HepG2 (cell line): ENCODE results near the gene STAP1. TPM values are rescaled to one million over a fixed set of nuclear protein-coding genes. Genes with fewer than 3 reads are reported as not detected.

Source experiments
- ATF7-NPFF ChIP-seq: sonication (generic); formaldehyde crosslinking; IDR thresholded peaks from 2 replicates; pipeline ENCODE4 v1.8.1; 2023; ENCODE audit warnings: mild to moderate bottlenecking, low read depth, missing genetic modification reagents, moderate library complexity
- ATM ChIP-seq: fragments of 450-650 bp; IDR thresholded peaks from 2 replicates; pipeline ENCODE4 v1.7.1; 2017; ENCODE audit warnings: mild to moderate bottlenecking, borderline replicate concordance
- CCAR2 ChIP-seq: fragments of 200-400 bp; formaldehyde crosslinking; optimal IDR thresholded peaks from 2 replicates; pipeline ENCODE3; 2018; ENCODE audit warnings: low read depth, mild to moderate bottlenecking, low read length, moderate library complexity
- FOXK1 ChIP-seq: sonication (generic); formaldehyde crosslinking; IDR thresholded peaks from 2 replicates; pipeline ENCODE4 v1.4.0; 2020; ENCODE audit warnings: low read depth, missing genetic modification reagents, borderline replicate concordance
- FOXO1 ChIP-seq: sonication (generic); formaldehyde crosslinking; IDR thresholded peaks from 2 replicates; pipeline ENCODE4 v1.4.0; 2020; ENCODE audit warnings: missing genetic modification reagents
- JARID2 ChIP-seq: sonication (generic); formaldehyde crosslinking; IDR thresholded peaks from 2 replicates; pipeline ENCODE4 v1.8.1; 2023; ENCODE audit warnings: missing genetic modification reagents, inconsistent platforms; ENCODE audit not compliant: insufficient replicate concordance
- MEF2D ChIP-seq: sonication (generic); formaldehyde crosslinking; IDR thresholded peaks from 2 replicates; pipeline ENCODE4 v1.5.1; 2020; ENCODE audit warnings: mild to moderate bottlenecking, missing genetic modification reagents
- POGZ ChIP-seq: sonication (generic); formaldehyde crosslinking; IDR thresholded peaks from 2 replicates; pipeline ENCODE4 v1.4.0; 2020; ENCODE audit warnings: mild to moderate bottlenecking, missing genetic modification reagents
- RAD21 ChIP-seq: fragments of 450-650 bp; formaldehyde crosslinking; IDR thresholded peaks from 2 replicates; pipeline ENCODE4 v1.5.0; 2020; ENCODE audit warnings: mild to moderate bottlenecking
- REPIN1 ChIP-seq: sonication (generic); formaldehyde crosslinking; IDR thresholded peaks from 2 replicates; pipeline ENCODE4 v1.8.0; 2022; ENCODE audit warnings: missing genetic modification reagents, low read depth, mild to moderate bottlenecking, borderline replicate concordance
- SAFB2 ChIP-seq: sonication (generic); formaldehyde crosslinking; IDR thresholded peaks from 2 replicates; pipeline ENCODE4 v1.5.1; 2020; ENCODE audit warnings: missing genetic modification reagents, low read depth, mild to moderate bottlenecking, borderline replicate concordance
- SIN3A ChIP-seq: IDR thresholded peaks from 2 replicates; pipeline ENCODE4 v1.6.1; 2011; ENCODE audit warnings: low read depth, mild to moderate bottlenecking, control low read depth, low read length, borderline replicate concordance
- SMAD9 ChIP-seq: sonication (generic); formaldehyde crosslinking; IDR thresholded peaks from 2 replicates; pipeline ENCODE4 v1.5.1; 2020; ENCODE audit warnings: mild to moderate bottlenecking, missing genetic modification reagents
- ZBTB7A ChIP-seq: sonication (generic); formaldehyde crosslinking; IDR thresholded peaks from 2 replicates; pipeline ENCODE4 v1.8.0; 2022; ENCODE audit warnings: mild to moderate bottlenecking, missing genetic modification reagents
- ZFAT ChIP-seq: sonication (generic); formaldehyde crosslinking; conservative IDR thresholded peaks from 2 replicates; pipeline ENCODE4 v1.8.1; 2023; ENCODE audit warnings: missing genetic modification reagents, inconsistent platforms
- ZNF235 ChIP-seq: sonication (generic); formaldehyde crosslinking; IDR thresholded peaks from 2 replicates; pipeline ENCODE4 v1.8.1; 2023; ENCODE audit warnings: mild to moderate bottlenecking, missing genetic modification reagents, borderline replicate concordance
- ZNF260 ChIP-seq: sonication (generic); formaldehyde crosslinking; IDR thresholded peaks from 2 replicates; pipeline ENCODE4 v1.4.0; 2020; ENCODE audit warnings: missing genetic modification reagents, low read depth, mild to moderate bottlenecking, borderline replicate concordance
- ZNF292 ChIP-seq: sonication (generic); formaldehyde crosslinking; IDR thresholded peaks from 2 replicates; pipeline ENCODE4 v1.8.1; 2022; ENCODE audit warnings: mild to moderate bottlenecking, low read depth, missing genetic modification reagents, borderline replicate concordance
- ZNF350 ChIP-seq: sonication (generic); formaldehyde crosslinking; IDR thresholded peaks from 2 replicates; pipeline ENCODE4 v1.4.0; 2020; ENCODE audit warnings: mild to moderate bottlenecking, low read depth, missing genetic modification reagents, borderline replicate concordance
- ZNF530 ChIP-seq: sonication (generic); formaldehyde crosslinking; IDR thresholded peaks from 2 replicates; pipeline ENCODE4 v1.5.0; 2020; ENCODE audit warnings: low read depth, mild to moderate bottlenecking, missing genetic modification reagents
- ZNF670 ChIP-seq: sonication (generic); formaldehyde crosslinking; IDR thresholded peaks from 2 replicates; pipeline ENCODE4 v1.8.0; 2022; ENCODE audit warnings: mild to moderate bottlenecking, missing genetic modification reagents, borderline replicate concordance
- ZNF761 ChIP-seq: sonication (generic); formaldehyde crosslinking; conservative IDR thresholded peaks from 2 replicates; pipeline ENCODE4 v1.4.0; 2020; ENCODE audit warnings: mild to moderate bottlenecking, missing genetic modification reagents
- ZNF768 ChIP-seq: sonication (generic); formaldehyde crosslinking; IDR thresholded peaks from 2 replicates; pipeline ENCODE4 v1.4.0; 2020; ENCODE audit warnings: missing genetic modification reagents
- polyA plus RNA-seq, 8 experiments: library from polyadenylated mRNA; depleted of rRNA in 3 of 8; stranded (reverse) in 7 of 8; unstranded in 1 of 8; fragments of >200 nt; fragmentation: Illumina TruSeq in 4 of 8; extraction: Trizol in 4 of 8; gene quantifications; 2 replicates each; pipeline versions ENCODE4 v1.2.1 to v1.2.3, GENCODE V29; 2011 to 2016; ENCODE audit warnings: low read depth in 4 of 8, missing spikeins in 1 of 8, mixed read lengths in 1 of 8; ENCODE audit not compliant: insufficient read depth in 1 of 8
- total RNA-seq, 5 experiments: library from RNA; depleted of rRNA; stranded (reverse); fragments of >200 nt; fragmentation: Illumina TruSeq; extraction: Trizol; gene quantifications; 2 replicates each; pipeline ENCODE4 v1.2.3, GENCODE V29; 2016; ENCODE audit warnings: low read depth in 1 of 5
- TF ChIP-seq, protein P1 (sequence below): IDR thresholded peaks from 2 replicates; pipeline ENCODE4 v1.6.1; 2016
- TF ChIP-seq, protein P2 (sequence below): sonication (generic); formaldehyde crosslinking; IDR thresholded peaks from 2 replicates; pipeline ENCODE4 v1.8.1; 2023; ENCODE audit warnings: mild to moderate bottlenecking, moderate library complexity, missing genetic modification reagents
- TF ChIP-seq, protein P3 (sequence below): sonication (generic); formaldehyde crosslinking; conservative IDR thresholded peaks from 2 replicates; pipeline ENCODE4 v1.8.0; 2022; ENCODE audit warnings: mild to moderate bottlenecking, moderate library complexity, missing genetic modification reagents

The STAP1 gene
- total and polyA plus RNA-seq, 2 of the 13 experiments (the other 11 are each of a cell fraction or from before 2014, with no cell fraction given) = not detected

DNA sequence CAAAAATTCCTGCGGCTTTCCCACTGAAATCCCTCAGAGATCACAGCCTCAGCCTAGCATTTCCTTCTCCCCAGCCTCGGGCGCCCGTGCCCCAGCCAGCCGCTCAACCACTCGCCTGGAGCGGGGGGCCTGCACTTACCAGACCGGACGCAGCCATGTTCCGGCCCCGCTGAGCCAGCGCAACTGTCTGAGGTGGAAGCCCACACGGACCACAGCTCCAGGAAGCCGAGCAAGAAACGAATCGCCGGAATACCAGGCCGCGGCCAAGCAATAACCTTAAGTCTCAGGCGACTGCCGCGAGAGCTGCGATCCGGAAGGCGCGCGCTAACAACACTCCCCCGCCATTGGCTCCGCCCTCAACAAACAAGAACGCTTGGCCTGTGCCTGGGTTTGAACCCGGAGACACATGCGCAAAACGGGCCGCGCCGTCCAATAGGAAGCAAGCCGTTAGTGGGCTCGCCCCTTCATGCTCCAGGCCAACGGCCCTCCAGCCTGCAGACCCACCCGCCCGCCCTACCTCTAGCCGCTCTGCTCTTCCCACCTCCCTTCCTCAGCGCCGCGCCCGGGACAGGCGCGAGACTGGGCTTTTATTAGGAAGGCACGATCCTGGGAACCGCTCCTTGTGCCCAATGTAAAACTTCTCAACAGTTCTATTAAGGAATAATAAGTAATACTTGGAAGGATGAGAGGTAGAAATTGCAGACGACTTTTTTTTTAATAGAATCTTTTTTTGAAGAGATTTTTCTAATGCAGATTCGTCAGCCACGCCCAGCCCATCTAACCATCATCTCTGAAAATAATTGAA is 13.1 kb upstream of the STAP1 start, which contains the start of gene CENPC (continued):
- TF ChIP-seq, protein P1, sequence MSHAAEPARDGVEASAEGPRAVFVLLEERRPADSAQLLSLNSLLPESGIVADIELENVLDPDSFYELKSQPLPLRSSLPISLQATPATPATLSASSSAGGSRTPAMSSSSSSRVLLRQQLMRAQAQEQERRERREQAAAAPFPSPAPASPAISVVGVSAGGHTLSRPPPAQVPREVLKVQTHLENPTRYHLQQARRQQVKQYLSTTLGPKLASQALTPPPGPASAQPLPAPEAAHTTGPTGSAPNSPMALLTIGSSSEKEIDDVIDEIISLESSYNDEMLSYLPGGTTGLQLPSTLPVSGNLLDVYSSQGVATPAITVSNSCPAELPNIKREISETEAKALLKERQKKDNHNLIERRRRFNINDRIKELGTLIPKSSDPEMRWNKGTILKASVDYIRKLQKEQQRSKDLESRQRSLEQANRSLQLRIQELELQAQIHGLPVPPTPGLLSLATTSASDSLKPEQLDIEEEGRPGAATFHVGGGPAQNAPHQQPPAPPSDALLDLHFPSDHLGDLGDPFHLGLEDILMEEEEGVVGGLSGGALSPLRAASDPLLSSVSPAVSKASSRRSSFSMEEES (CRISPR knock-in tag) = no peak
- TF ChIP-seq ZFAT (peak; percentile 93), CCAR2 (no peak), POGZ (CRISPR knock-in tag) (peak; percentile 96), ZNF235 (no peak), ZNF768 (peak; percentile 61; the same call in 1 of the 2 replicates), ZNF530 (no peak), ZNF292 (CRISPR knock-in tag) (peak; percentile 84), REPIN1 (CRISPR knock-in tag) (peak; percentile 80; the same call in 1 of the 2 replicates), ZNF670 (no peak), SAFB2 (CRISPR knock-in tag) (no peak), ZNF260 (CRISPR knock-in tag) (no peak), RAD21 (no peak), ZNF761 (CRISPR knock-in tag) (no peak), FOXO1 (CRISPR knock-in tag) (peak; percentile 51; the same call in 1 of the 2 replicates), SIN3A (peak; percentile 74), ZNF350 (peak; percentile 74; the same call in 1 of the 2 replicates), ATM (no peak), MEF2D (CRISPR knock-in tag) (peak; percentile 78; the same call in 1 of the 2 replicates), ATF7-NPFF (peak; percentile 76; the same call in 1 of the 2 replicates), FOXK1 (CRISPR knock-in tag) (peak; percentile 53; the same call in 1 of the 2 replicates), ZBTB7A (no peak), JARID2 (CRISPR knock-in tag) (no peak), SMAD9 (no peak)
- TF ChIP-seq, protein P2, sequence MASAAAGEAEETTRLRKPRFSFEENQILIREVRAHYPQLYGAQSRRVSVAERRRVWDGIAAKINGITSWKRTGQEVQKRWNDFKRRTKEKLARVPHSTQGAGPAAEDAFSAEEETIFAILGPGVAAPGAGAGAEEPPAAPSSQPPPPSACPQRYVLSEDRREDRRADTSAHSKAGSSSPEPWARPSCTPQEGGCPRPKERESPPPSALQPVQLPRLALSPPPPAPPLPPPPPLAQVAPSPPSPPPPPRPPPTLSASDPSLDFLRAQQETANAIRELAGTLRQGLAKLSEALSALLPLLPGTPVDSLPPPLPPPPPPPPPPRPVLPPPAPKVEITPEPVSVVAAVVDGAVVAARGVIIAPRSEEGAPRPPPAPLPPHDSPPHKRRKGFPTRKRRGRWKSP (CRISPR knock-in tag) = peak; percentile 67
- TF ChIP-seq, protein P3, sequence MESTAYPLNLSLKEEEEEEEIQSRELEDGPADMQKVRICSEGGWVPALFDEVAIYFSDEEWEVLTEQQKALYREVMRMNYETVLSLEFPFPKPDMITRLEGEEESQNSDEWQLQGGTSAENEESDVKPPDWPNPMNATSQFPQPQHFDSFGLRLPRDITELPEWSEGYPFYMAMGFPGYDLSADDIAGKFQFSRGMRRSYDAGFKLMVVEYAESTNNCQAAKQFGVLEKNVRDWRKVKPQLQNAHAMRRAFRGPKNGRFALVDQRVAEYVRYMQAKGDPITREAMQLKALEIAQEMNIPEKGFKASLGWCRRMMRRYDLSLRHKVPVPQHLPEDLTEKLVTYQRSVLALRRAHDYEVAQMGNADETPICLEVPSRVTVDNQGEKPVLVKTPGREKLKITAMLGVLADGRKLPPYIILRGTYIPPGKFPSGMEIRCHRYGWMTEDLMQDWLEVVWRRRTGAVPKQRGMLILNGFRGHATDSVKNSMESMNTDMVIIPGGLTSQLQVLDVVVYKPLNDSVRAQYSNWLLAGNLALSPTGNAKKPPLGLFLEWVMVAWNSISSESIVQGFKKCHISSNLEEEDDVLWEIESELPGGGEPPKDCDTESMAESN = peak; percentile 62; the same call in 1 of the 2 replicates
